Measurements from ENCODE around the gene ARL15.

DNA sequence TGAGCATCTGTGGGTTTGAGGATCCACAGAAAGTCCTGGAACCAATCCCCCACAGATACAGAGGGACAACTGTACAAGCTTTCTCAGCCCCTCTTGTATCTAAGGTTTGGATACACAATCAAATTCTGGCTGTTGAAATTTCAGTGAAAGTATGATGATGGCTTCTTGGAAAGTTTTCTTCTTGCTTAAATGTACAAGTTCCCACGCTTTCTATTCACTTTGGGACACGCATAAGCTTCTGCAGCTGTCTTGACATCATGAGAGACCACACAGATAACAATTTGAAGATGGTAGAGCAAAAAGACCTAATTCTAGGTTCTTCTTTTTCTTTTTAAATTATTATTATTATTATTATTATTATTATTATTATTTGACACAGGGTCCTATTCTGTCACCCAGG, 31.6 kb upstream of the ARL15 start:
- TF ChIP-seq GATA2 (IDR thresholded peaks at IDR 0.05; ENCODE audit: low read depth, low read length) = no peak
- no peak for TF ChIP-seq GATA3 (IDR thresholded peaks at IDR 0.05; ENCODE audit: low read depth, low read length)

Measured in SH-SY5Y (cell line).